MCF 10A (cell line): ENCODE data around the gene MAP3K3. TPM values are rescaled to one million over a fixed set of nuclear protein-coding genes. Genes with fewer than 3 reads are reported as not detected.

ENCODE experiments used
- BruUV-seq: library from RNA; stranded (reverse); fragments of 400-500 nt; replicated peaks from 2 replicates; lab custom pipeline; 2021; lab: Mats Ljungman, UMichigan
- CTCF ChIA-PET: fragments of 300-600 bp; sonication (Branson Sonifier 250); formaldehyde crosslinking; extraction: SDS; loops from one replicate; lab custom pipeline; 2021; ENCODE audit warnings: antibody characterized with exemption, inconsistent platforms; lab: Yijun Ruan, JAX
- POLR2A ChIA-PET: fragments of 300-600, 350-650 bp; sonication (Branson Sonifier 250); formaldehyde crosslinking; extraction: SDS; loops from one replicate; lab custom pipeline; 2020; ENCODE audit warnings: antibody characterized with exemption, inconsistent platforms; lab: Yijun Ruan, JAX
- DNase-seq: peaks from one replicate; pipeline ENCODE4 v3.0.0-alpha.2; 2018; ENCODE audit not compliant: unreplicated experiment
- H3K27ac Mint-ChIP-seq: one replicate; pipeline ENCODE4 v1.8.0; 2022; ENCODE audit warnings: mild to moderate bottlenecking, low read depth, mixed read lengths; ENCODE audit not compliant: unreplicated experiment
- H3K27me3 Mint-ChIP-seq: one replicate; pipeline ENCODE4 v1.8.0; 2022; ENCODE audit warnings: mixed read lengths; ENCODE audit not compliant: insufficient read depth, unreplicated experiment
- H3K36me3 Mint-ChIP-seq: one replicate; pipeline ENCODE4 v1.8.0; 2022; ENCODE audit warnings: mild to moderate bottlenecking, moderate library complexity, mixed read lengths; ENCODE audit not compliant: insufficient read depth, unreplicated experiment
- H3K4me1 Mint-ChIP-seq: one replicate; pipeline ENCODE4 v1.8.0; 2022; ENCODE audit warnings: mixed read lengths; ENCODE audit not compliant: insufficient read depth, unreplicated experiment
- H3K4me3 Mint-ChIP-seq: one replicate; pipeline ENCODE4 v1.8.0; 2022; ENCODE audit warnings: mild to moderate bottlenecking, moderate library complexity, mixed read lengths; ENCODE audit not compliant: unreplicated experiment
- H3K9me3 Mint-ChIP-seq: one replicate; pipeline ENCODE4 v1.8.0; 2022; ENCODE audit warnings: mixed read lengths; ENCODE audit not compliant: unreplicated experiment
- intact Hi-C: fragments of 100-400 bp; cut with micrococcal nuclease; formaldehyde crosslinking; loops from 2 replicates; pipeline ENCODE4 v1.14.1; 2022
- total RNA-seq: library from RNA; stranded (reverse); gene quantifications from 2 replicates; pipeline ENCODE4 v1.2.3, GENCODE V29; 2022
- TF ChIP-seq, protein P1 (sequence below): fragments of 200-600 bp; IDR thresholded peaks from one replicate; pipeline ENCODE4 v1.8.0; 2022; ENCODE audit warnings: antibody characterized with exemption, mild to moderate bottlenecking; ENCODE audit not compliant: unreplicated experiment

MAP3K3 gene
- total RNA-seq, 1 experiment from 2014 or later: 12.8 TPM

DNA sequence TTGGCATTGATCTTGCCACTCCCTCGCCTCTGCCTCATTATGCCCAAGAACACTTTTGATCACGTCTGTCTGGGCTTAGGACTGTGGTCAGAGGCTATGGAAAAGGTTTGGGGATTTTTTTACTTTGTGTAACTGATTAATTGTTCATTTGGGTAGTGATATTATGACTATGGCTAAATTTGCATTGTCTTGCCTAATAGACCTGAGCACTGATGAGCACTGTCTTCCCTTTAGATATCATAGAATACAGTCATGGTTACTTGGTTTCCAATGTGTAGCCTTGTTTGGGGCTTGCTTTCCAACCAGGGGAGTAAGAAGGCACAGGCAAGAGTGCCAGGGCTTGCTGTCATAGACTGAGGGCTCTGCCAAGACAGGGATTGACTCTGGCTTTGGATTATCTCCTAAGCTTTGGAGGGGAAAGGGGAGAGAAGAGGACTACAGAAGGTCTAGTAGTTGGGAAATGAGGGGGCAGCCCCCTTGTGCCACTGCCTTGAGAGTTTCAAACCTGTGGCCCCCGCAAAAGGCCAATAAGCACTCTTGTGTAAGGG lies 64.0 kb downstream of the MAP3K3 start:
- Mint-ChIP-seq H3K36me3 (peaks cover 18% of the 10 kb centered on the region), H3K9me3 (no peaks in the 10 kb centered on the region), H3K27ac (no peak overlapping the region), H3K4me3 (no peak overlapping the region), H3K27me3 (no peaks in the 10 kb centered on the region), H3K4me1 (no peaks in the 10 kb centered on the region)
- ChIA-PET POLR2A (interaction anchor here (1.4 to 1.5 kb wide), 2 partner anchors 10 to 65 kb away, joined by 3 to 8 read pairs; no protein-coding TSS in a partner anchor), CTCF (interaction anchor here (1.2 kb wide), 1 partner anchor 11 kb away, joined by 5 read pairs; no protein-coding TSS in a partner anchor)
- TF ChIP-seq, protein P1, sequence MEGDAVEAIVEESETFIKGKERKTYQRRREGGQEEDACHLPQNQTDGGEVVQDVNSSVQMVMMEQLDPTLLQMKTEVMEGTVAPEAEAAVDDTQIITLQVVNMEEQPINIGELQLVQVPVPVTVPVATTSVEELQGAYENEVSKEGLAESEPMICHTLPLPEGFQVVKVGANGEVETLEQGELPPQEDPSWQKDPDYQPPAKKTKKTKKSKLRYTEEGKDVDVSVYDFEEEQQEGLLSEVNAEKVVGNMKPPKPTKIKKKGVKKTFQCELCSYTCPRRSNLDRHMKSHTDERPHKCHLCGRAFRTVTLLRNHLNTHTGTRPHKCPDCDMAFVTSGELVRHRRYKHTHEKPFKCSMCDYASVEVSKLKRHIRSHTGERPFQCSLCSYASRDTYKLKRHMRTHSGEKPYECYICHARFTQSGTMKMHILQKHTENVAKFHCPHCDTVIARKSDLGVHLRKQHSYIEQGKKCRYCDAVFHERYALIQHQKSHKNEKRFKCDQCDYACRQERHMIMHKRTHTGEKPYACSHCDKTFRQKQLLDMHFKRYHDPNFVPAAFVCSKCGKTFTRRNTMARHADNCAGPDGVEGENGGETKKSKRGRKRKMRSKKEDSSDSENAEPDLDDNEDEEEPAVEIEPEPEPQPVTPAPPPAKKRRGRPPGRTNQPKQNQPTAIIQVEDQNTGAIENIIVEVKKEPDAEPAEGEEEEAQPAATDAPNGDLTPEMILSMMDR: no peak
- intact Hi-C loops: no loop called here
- DNase-seq: no peak
- BruUV-seq: no TSS peak

DNA sequence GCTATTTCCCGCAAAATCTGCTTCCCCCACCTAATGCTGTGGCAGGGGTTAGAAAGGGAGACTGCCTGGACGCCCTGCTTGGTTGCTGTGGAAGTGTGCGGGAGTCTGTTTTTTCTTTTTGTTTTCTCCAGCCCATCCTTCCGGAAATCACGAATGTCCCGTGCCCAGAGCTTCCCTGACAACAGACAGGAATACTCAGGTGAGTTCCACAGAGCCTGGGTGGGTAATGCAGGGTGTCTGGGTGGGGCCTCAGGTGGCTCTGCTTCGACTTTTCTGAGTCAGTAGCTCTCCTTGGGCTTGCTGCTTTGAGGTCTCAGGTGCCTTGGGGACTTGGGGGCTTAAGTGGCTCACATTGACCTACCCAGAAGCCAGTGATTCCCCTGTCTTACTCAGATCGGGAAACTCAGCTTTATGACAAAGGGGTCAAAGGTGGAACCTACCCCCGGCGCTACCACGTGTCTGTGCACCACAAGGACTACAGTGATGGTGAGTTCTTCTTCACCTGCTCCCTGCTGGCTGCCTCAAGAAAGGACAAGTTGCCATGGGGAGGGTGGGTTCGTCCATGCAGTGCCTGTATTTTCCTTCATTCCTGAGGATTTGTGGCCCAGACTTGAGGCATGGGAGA lies 66.3 kb downstream of the MAP3K3 start:
- H3K27ac Mint-ChIP-seq: no peak overlapping the region
- POLR2A ChIA-PET: interaction anchor here (0.7 kb wide), 1 partner anchor 52 kb away, joined by 3 read pairs; no protein-coding TSS in a partner anchor
- H3K9me3 Mint-ChIP-seq: no peaks in the 10 kb centered on the region
- CTCF ChIA-PET: interaction anchor here (0.9 to 1.0 kb wide), 3 partner anchors 9 to 242 kb away, joined by 3 read pairs; no protein-coding TSS in a partner anchor
- H3K36me3 Mint-ChIP-seq: peaks cover 19% of the 10 kb centered on the region
- no TSS peak for BruUV-seq
- H3K4me3 Mint-ChIP-seq: no peak overlapping the region
- no peaks in the 10 kb centered on the region for H3K4me1 Mint-ChIP-seq
- TF ChIP-seq, protein P1: no peak
- intact Hi-C loops: no loop called here
- no peaks in the 10 kb centered on the region for H3K27me3 Mint-ChIP-seq
- no peak for DNase-seq

- no peak overlapping the region for H3K27ac Mint-ChIP-seq
- CTCF ChIA-PET: no interaction called here
These were observed 67.3 kb downstream of the MAP3K3 start for GRCh38 chr17:63689479-63689878.

More at GRCh38 chr17:63689479-63689878, 67.3 kb downstream of the MAP3K3 start:
- intact Hi-C loops: no loop called here
- Mint-ChIP-seq H3K4me3 (no peak overlapping the region), H3K4me1 (no peaks in the 10 kb centered on the region), H3K27me3 (no peaks in the 10 kb centered on the region), H3K9me3 (no peaks in the 10 kb centered on the region), H3K36me3 (peaks cover 25% of the 10 kb centered on the region)
- POLR2A ChIA-PET: interaction anchor here (0.6 kb wide), 1 partner anchor 117 kb away, joined by 3 read pairs; no protein-coding TSS in a partner anchor
- no peak for DNase-seq
- BruUV-seq: no TSS peak
- TF ChIP-seq, protein P1: no peak
